Kidney epithelial cell (primary cell): ENCODE results near the gene PRKRIP1. TPM values are rescaled to one million over a fixed set of nuclear protein-coding genes. Genes with fewer than 3 reads are reported as not detected.

Experiments used
- DNase-seq: peaks from one replicate; pipeline ENCODE4 v3.0.0-alpha.2; 2010; ENCODE audit warnings: low read depth
- H3K27me3 ChIP-seq: 2 replicates; pipeline ENCODE4 v1.6.0; 2011; ENCODE audit warnings: low read length; ENCODE audit not compliant: control insufficient read depth, insufficient read depth
- H3K36me3 ChIP-seq: 2 replicates; pipeline ENCODE4 v1.5.1; 2011; ENCODE audit warnings: low read length; ENCODE audit not compliant: control insufficient read depth, insufficient read depth
- H3K4me3 ChIP-seq: 2 replicates; pipeline ENCODE4 v1.5.1; 2011; ENCODE audit warnings: low read depth, mild to moderate bottlenecking, control low read depth, low read length
- total RNA-seq: library from RNA; depleted of rRNA; stranded (reverse); fragments of >200 nt; gene quantifications from 2 replicates; pipeline ENCODE4 v1.2.3, GENCODE V29; 2015
- TF ChIP-seq, protein P1 (sequence below): IDR thresholded peaks from 2 replicates; pipeline ENCODE4 v1.5.1; 2011; ENCODE audit warnings: mild to moderate bottlenecking, moderate library complexity, low read length, control low read depth, inconsistent platforms; ENCODE audit not compliant: insufficient read depth, poor library complexity, severe bottlenecking

The PRKRIP1 gene
- total RNA-seq, 1 donor from 2014 or later = 25.3 TPM

DNA sequence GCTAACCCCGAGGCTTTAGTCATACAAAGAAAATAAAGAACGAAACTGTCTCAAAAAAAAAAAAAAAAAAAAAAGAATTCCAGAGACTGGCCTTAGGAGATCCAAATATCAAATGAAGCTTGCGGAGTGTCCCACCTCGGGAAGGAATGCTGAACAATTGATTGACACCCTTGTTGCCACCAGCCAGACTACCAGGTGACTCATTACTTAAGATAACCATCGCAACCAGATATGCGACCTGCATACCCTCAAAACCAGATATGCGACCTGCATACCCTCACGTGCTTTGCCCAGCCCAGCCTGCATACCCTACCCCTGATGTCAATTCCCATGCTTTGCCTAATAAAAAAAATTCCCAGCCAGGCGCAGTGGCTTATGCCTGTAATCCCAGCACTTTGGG, 2.7 kb upstream of the PRKRIP1 start:
- Histone ChIP-seq H3K4me3 (no peak overlapping the region), H3K36me3 (no peaks in the 10 kb centered on the region), H3K27me3 (no peaks in the 10 kb centered on the region)
- TF ChIP-seq, protein P1, sequence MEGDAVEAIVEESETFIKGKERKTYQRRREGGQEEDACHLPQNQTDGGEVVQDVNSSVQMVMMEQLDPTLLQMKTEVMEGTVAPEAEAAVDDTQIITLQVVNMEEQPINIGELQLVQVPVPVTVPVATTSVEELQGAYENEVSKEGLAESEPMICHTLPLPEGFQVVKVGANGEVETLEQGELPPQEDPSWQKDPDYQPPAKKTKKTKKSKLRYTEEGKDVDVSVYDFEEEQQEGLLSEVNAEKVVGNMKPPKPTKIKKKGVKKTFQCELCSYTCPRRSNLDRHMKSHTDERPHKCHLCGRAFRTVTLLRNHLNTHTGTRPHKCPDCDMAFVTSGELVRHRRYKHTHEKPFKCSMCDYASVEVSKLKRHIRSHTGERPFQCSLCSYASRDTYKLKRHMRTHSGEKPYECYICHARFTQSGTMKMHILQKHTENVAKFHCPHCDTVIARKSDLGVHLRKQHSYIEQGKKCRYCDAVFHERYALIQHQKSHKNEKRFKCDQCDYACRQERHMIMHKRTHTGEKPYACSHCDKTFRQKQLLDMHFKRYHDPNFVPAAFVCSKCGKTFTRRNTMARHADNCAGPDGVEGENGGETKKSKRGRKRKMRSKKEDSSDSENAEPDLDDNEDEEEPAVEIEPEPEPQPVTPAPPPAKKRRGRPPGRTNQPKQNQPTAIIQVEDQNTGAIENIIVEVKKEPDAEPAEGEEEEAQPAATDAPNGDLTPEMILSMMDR = no peak
- DNase-seq = peak; percentile 32

DNA sequence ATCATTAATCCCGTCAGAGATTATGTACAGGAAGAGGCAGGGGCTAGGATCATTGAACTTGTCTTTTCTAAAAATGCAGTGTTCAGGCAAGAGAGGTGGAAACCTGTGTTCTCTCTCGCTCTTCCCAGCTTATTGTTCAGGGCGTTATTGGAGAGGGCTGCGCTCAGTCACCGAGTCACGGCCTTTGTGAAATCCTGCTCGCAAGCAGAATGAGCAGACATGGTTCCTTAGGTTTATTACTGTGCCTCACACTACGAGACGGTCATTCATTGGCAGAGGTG, 631 bp upstream of the PRKRIP1 start:
- DNase-seq = no peak
- Histone ChIP-seq H3K4me3 (peak overlapping the region; percentile 82), H3K36me3 (no peaks in the 10 kb centered on the region), H3K27me3 (no peaks in the 10 kb centered on the region)
- TF ChIP-seq, protein P1 = no peak

DNA sequence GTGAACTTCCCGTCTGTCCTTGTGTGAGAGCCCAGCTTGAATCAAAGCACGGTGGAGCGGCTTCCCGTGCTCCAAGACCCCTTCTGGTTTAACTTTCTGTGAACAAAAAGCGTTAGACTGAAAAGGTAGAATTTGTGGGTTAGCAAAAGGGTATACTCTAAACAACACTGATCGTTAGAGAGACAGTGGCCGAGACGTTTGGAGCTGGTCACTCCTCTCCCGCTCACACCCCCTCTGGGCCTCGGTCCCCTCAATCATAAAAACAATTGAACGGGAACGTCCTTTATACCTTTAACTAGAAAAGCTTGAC, 502 bp downstream of the PRKRIP1 start:
- no peak for DNase-seq

DNA sequence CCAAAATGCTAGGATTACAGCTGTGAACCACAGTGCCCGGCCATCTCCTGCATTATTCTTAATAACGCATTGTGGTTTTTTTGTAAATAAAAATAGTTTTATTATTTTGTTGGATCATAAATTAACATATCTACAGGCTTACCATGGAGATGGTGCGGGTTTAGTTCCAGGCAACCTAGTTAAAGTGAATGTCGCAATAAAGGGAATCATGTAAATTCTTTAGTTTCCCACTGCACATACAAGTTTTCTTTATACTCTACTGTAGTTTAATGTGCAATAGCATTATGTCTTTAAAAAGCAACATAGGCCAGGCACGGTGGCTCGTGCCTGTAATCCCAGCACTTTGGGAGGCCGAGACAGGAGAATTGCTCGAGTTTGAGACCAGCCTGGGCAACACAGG, 2.4 kb downstream of the PRKRIP1 start:
- H3K36me3 ChIP-seq = no peaks in the 10 kb centered on the region
- no peak overlapping the region for H3K4me3 ChIP-seq
- H3K27me3 ChIP-seq = no peaks in the 10 kb centered on the region
- TF ChIP-seq, protein P1 = no peak
- DNase-seq = no peak

More for the DNA sequence above, 502 bp downstream of the PRKRIP1 start:
- TF ChIP-seq, protein P1 = no peak
- Histone ChIP-seq H3K27me3 (no peaks in the 10 kb centered on the region), H3K36me3 (no peaks in the 10 kb centered on the region), H3K4me3 (peak overlapping the region; percentile 82)

DNA sequence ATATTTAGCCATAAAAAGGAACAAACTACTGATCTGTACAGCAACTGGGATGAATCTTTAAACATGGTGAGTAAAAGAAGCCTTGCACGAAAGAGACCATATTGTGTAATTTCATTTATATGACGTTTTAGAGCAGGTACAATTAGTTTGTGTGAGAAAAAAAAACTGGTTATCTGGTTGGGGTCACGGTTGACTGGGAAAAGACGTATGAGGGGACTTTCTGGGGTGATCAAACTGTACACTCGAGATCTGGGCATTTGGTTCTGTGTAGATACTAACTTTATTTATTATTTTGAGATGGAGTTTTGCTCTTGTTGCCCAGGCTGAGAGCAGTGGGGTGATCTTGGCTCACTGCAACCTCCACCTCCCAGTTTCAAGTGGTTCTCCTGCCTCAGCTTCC, 4.2 kb downstream of the PRKRIP1 start:
- TF ChIP-seq, protein P1 = no peak
- DNase-seq = no peak
- H3K27me3 ChIP-seq = no peaks in the 10 kb centered on the region
- H3K4me3 ChIP-seq = no peak overlapping the region
- H3K36me3 ChIP-seq = peaks cover 2% of the 10 kb centered on the region

DNA sequence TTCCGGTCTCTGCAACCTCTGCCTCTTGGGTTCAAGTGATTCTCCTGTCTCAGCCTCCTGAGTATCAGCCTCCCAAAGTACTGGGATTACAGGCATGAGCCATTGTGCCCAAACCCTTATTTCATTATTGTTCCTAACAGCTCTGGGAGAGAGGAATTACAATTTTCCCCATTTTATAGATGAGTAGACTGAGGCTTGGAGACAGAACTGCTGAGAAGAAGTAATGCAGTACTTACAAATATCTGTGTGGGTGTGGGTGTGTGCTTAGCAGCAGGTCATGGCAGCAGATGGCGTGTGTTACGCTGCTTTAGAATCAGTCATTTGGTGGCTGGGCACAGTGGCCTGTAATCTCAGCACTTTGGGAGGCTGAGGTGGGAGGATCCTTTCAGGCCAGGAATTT, 7.4 kb downstream of the PRKRIP1 start:
- TF ChIP-seq, protein P1 = no peak
- no peak for DNase-seq
- Histone ChIP-seq H3K27me3 (no peaks in the 10 kb centered on the region), H3K36me3 (peaks cover 4% of the 10 kb centered on the region), H3K4me3 (no peak overlapping the region)
